H1 (cell line): Measurements from ENCODE around the gene JOSD2. TPM values are rescaled to one million over a fixed set of nuclear protein-coding genes. Genes with fewer than 3 reads are reported as not detected.

Source experiments
- polyA plus RNA-seq, 7 experiments: library from polyadenylated mRNA; depleted of rRNA in 3 of 7; stranded (reverse) in 5 of 7; unstranded in 2 of 7; fragments of >200 nt in 5 of 7; fragments of 200-250 nt in 2 of 7; gene quantifications; 1 replicate in 5 of 7; 2 replicates in 1 of 7; 4 replicates in 1 of 7; pipeline versions ENCODE4 v1.2.1 to v1.2.3, GENCODE V29; 2011 to 2013; ENCODE audit warnings: missing spikeins in 2 of 7, mixed read lengths in 2 of 7
- total RNA-seq: library from RNA; stranded (reverse); fragmentation: NEBNext Ultra II Directional; extraction: Animal tissue kit (Norgen Biotek cat#: 25700); gene quantifications from 2 replicates; pipeline ENCODE4 v1.2.1, GENCODE V29; 2021
- TF ChIP-seq, protein P1 (sequence below): fragments of 300-600 bp; sonication (generic); IDR thresholded peaks from 2 replicates; pipeline ENCODE4 v1.7.1; 2012; ENCODE audit warnings: low read length, moderate library complexity, mild to moderate bottlenecking, inconsistent platforms; ENCODE audit not compliant: insufficient replicate concordance

The JOSD2 gene
- total and polyA plus RNA-seq, 2 of the 8 experiments (the other 6 are each of a cell fraction or from before 2014, with no cell fraction given) = 1.9 to 6.6 TPM

DNA sequence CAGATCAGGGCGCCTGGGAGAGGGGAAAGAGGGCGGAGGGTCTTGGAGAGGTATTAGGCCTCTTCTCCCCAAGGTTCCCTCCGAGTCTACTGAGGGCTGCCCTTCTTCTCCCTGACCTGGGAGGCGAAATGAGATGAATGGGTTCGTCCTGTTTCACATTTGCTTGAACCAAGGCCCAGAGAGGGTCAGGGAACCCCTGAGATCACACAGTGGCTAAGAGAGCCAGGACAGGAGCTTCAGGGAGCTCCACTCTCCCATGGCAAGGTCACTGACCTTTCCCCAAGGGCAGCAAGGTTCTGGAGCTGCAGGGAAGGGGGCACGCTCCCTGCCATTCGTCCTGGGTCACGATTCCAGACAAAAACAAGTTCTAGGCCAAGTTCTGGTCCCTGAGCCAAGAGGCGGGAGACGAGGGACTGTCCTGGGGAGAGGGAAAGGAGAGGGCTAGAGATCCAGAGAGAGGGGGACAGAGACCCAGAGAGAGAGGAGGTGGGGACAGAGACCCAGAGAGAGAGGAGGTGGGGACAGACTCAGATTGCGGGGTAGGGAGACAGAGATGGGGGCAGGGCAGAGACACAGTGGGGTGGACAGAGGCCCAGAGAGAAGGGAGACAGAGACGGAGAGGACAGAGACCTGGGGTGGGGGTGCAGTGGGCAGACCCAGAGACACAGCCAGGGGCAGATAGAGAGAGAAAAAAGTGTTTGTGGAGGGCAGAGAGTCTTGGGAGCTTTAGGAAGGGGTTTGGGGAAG, 2.2 kb upstream of the JOSD2 start (continued):
- TF ChIP-seq, protein P1, sequence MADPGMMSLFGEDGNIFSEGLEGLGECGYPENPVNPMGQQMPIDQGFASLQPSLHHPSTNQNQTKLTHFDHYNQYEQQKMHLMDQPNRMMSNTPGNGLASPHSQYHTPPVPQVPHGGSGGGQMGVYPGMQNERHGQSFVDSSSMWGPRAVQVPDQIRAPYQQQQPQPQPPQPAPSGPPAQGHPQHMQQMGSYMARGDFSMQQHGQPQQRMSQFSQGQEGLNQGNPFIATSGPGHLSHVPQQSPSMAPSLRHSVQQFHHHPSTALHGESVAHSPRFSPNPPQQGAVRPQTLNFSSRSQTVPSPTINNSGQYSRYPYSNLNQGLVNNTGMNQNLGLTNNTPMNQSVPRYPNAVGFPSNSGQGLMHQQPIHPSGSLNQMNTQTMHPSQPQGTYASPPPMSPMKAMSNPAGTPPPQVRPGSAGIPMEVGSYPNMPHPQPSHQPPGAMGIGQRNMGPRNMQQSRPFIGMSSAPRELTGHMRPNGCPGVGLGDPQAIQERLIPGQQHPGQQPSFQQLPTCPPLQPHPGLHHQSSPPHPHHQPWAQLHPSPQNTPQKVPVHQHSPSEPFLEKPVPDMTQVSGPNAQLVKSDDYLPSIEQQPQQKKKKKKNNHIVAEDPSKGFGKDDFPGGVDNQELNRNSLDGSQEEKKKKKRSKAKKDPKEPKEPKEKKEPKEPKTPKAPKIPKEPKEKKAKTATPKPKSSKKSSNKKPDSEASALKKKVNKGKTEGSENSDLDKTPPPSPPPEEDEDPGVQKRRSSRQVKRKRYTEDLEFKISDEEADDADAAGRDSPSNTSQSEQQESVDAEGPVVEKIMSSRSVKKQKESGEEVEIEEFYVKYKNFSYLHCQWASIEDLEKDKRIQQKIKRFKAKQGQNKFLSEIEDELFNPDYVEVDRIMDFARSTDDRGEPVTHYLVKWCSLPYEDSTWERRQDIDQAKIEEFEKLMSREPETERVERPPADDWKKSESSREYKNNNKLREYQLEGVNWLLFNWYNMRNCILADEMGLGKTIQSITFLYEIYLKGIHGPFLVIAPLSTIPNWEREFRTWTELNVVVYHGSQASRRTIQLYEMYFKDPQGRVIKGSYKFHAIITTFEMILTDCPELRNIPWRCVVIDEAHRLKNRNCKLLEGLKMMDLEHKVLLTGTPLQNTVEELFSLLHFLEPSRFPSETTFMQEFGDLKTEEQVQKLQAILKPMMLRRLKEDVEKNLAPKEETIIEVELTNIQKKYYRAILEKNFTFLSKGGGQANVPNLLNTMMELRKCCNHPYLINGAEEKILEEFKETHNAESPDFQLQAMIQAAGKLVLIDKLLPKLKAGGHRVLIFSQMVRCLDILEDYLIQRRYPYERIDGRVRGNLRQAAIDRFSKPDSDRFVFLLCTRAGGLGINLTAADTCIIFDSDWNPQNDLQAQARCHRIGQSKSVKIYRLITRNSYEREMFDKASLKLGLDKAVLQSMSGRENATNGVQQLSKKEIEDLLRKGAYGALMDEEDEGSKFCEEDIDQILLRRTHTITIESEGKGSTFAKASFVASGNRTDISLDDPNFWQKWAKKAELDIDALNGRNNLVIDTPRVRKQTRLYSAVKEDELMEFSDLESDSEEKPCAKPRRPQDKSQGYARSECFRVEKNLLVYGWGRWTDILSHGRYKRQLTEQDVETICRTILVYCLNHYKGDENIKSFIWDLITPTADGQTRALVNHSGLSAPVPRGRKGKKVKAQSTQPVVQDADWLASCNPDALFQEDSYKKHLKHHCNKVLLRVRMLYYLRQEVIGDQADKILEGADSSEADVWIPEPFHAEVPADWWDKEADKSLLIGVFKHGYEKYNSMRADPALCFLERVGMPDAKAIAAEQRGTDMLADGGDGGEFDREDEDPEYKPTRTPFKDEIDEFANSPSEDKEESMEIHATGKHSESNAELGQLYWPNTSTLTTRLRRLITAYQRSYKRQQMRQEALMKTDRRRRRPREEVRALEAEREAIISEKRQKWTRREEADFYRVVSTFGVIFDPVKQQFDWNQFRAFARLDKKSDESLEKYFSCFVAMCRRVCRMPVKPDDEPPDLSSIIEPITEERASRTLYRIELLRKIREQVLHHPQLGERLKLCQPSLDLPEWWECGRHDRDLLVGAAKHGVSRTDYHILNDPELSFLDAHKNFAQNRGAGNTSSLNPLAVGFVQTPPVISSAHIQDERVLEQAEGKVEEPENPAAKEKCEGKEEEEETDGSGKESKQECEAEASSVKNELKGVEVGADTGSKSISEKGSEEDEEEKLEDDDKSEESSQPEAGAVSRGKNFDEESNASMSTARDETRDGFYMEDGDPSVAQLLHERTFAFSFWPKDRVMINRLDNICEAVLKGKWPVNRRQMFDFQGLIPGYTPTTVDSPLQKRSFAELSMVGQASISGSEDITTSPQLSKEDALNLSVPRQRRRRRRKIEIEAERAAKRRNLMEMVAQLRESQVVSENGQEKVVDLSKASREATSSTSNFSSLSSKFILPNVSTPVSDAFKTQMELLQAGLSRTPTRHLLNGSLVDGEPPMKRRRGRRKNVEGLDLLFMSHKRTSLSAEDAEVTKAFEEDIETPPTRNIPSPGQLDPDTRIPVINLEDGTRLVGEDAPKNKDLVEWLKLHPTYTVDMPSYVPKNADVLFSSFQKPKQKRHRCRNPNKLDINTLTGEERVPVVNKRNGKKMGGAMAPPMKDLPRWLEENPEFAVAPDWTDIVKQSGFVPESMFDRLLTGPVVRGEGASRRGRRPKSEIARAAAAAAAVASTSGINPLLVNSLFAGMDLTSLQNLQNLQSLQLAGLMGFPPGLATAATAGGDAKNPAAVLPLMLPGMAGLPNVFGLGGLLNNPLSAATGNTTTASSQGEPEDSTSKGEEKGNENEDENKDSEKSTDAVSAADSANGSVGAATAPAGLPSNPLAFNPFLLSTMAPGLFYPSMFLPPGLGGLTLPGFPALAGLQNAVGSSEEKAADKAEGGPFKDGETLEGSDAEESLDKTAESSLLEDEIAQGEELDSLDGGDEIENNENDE = no peak
